T-helper 22 cell (primary cell): ENCODE measurements around the gene ERICH6.
"Not testable (repeated sequence)": the region's sequence is repeated elsewhere in the genome, so short reads cannot be mapped to it uniquely, and the experiment has no call there.

ENCODE experiments used
- DNase-seq: peaks from one replicate; pipeline ENCODE4 v3.0.0-alpha.2; 2020; ENCODE audit warnings: low read depth

ERICH6 gene

GRCh38 chr3:150682279-150682678 is 21.4 kb downstream of the ERICH6 start:
- no peak for DNase-seq

- DNase-seq: no peak
These were observed 22.7 kb downstream of the ERICH6 start for GRCh38 chr3:150681057-150681456.

GRCh38 chr3:150680562-150680961 is 23.2 kb downstream of the ERICH6 start:
- DNase-seq: no peak

- DNase-seq: no peak
These were observed 28.1 kb downstream of the ERICH6 start for GRCh38 chr3:150675587-150675986.

GRCh38 chr3:150673966-150674365 is 29.8 kb downstream of the ERICH6 start:
- no peak for DNase-seq

- no peak for DNase-seq
These were observed 37.6 kb downstream of the ERICH6 start for GRCh38 chr3:150666167-150666566.

- no peak for DNase-seq
These were observed 40.3 kb downstream of the ERICH6 start for GRCh38 chr3:150663461-150663860.

- no peak for DNase-seq
These were observed 41.1 kb downstream of the ERICH6 start for GRCh38 chr3:150662410-150663200.

- no peak for DNase-seq
These were observed 47.4 kb downstream of the ERICH6 start for GRCh38 chr3:150656316-150656715.

- no peak for DNase-seq
These were observed 50.6 kb downstream of the ERICH6 start for GRCh38 chr3:150653110-150653561.

GRCh38 chr3:150640256-150640655 is 63.5 kb downstream of the ERICH6 start:
- no peak for DNase-seq

- DNase-seq: no peak
These were observed 64.5 kb downstream of the ERICH6 start for GRCh38 chr3:150639262-150639661.

GRCh38 chr3:150636258-150636657 is 67.5 kb downstream of the ERICH6 start:
- DNase-seq: no peak

- DNase-seq: no peak
These were observed 68.2 kb downstream of the ERICH6 start for GRCh38 chr3:150635526-150635925.

- no peak for DNase-seq
These were observed 68.6 kb downstream of the ERICH6 start for GRCh38 chr3:150635076-150635475.

GRCh38 chr3:150631515-150632221 is 72.1 kb downstream of the ERICH6 start:
- no peak for DNase-seq

- no peak for DNase-seq
These were observed 76.2 kb downstream of the ERICH6 start for GRCh38 chr3:150627557-150627956.

- DNase-seq: no peak
These were observed 77.4 kb downstream of the ERICH6 start for GRCh38 chr3:150626148-150626930.

GRCh38 chr3:150623945-150624344 is 79.8 kb downstream of the ERICH6 start:
- no peak for DNase-seq

GRCh38 chr3:150622955-150623354 is 80.8 kb downstream of the ERICH6 start:
- not testable (repeated sequence) for DNase-seq

GRCh38 chr3:150620002-150620689 is 83.6 kb downstream of the ERICH6 start:
- no peak for DNase-seq
